GM19455 (cell line): ENCODE measurements around the gene RASAL2.

Experiments
- ATAC-seq: cut with Tn5 transposase; IDR thresholded peaks from one replicate; pipeline ENCODE4 v1.9.1; 2021; ENCODE audit not compliant: unreplicated experiment

Gene RASAL2

DNA sequence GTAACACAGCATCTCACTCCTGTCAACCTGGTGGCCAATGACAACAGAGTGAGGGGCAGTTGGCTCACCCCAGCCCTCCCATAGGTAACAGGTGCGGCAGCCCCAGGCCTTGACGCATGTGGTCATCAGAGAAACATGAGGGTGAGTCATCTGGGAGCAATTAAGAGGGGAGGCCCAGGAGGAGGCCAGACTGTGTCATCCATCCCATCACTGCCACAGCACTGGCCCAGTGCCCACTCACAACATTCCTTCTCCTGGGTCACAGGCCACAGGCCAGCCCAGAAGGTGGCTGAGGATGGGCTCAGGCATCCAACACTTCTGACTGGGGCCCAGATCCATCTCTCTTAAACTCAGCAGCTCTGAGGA, 436.1 kb downstream of the RASAL2 start:
- no peak for ATAC-seq

DNA sequence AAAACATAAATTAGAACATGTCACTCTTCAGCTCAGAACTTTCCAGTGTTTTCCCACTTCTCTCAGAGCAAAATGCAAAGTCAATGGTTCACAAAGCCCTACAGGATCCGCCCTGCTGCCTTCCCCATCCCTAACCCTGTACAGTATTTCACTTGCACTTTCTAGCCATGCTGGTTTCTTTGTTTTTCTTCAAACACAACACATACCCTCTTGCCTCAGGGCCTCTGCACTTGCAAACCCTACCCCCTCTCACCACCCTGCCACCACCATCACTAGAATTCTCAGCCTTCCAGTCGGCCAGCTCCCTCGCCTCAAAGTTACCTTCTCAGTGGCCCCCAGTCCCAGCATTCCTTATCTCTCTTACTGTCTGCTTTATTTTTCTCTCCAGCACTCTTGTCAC, 436.6 kb downstream of the RASAL2 start:
- no peak for ATAC-seq

DNA sequence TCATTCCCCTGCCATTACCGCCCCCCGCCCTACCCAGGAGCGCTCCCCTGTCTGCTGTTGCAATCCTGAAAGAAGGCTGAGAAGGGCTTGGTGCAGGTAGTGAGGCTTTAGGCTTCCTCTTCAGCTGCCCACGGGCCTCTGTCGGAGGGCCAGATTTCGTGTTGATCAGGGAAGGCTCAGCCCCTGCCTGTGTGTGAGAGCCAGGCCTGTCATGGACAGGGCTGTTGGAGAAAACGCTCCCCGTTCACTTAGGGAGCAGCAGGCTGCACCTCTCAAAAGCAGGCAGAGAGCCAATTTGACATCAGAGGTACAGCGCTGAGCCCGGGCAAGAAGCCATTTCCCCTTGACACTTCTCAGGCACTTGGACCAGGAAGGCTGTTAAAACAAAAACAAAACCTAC, 438.0 kb downstream of the RASAL2 start:
- ATAC-seq: peak; percentile 27

DNA sequence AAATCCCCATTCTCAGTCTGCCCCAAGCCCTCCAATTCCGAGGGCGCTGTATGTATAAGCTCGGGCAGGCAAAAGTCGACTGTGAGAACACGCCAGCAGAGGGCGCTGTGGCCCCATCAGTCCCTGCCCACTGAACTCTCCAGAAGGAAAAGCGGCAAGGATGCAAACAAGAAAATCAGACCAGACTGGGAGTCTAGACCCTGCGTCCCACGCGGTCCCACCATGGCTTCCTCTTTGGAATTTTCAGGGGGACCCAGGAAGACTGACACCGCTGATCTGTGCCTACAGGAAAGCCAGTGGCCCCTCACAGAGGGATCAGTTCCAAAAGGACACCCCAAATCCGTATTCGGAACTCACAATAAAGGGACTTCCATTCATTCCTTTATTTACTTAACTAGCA, 438.5 kb downstream of the RASAL2 start:
- peak; percentile 85 for ATAC-seq

DNA sequence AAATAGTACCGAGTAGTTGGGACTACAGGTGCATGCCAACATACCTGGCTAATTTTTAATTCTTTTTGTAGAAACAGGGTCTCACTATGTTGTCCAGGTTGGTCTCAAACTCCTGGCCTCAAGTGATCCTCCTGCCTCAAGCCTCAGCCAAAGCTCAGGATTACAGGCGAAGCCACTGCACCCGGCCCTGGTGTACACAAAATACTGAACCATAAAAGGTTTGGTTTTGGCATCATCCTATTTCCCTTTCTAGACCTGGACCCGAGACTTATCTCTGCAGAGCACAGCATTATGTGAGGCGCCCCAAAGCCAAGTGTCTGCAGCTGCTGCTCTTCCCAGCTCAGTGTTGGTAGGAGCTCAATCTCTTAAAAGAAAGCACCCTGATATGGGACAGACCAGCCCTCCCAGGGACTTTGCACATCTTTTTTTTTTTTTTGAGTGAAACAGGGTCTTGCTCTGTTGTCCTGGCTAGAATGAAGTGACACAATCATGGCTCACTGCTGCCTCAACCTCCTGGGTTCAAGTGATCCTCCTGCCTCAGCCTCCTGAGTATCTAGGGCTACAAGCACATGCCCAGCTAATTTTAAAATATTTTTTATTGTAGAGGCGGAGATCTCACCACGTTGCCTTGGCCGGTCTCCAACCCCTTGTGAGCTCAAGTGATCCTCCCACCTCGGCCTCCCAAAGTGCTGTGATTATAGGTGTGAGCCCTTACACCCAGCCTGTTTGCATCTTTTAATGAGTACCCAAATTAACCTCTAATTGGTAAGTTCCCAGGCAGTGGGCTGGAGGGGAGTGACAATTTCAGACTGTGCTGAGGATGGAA, 439.4 kb downstream of the RASAL2 start:
- no peak for ATAC-seq
